Neural crest cell (in vitro differentiated cells): ENCODE results near the gene C1QTNF7. TPM values are rescaled to one million over a fixed set of nuclear protein-coding genes. Genes with fewer than 3 reads are reported as not detected.

Source experiments
- DNase-seq: peaks from one replicate; pipeline ENCODE4 v3.0.0; 2021; ENCODE audit warnings: low read depth, mixed read lengths, low spot score
- H3K27ac Mint-ChIP-seq: one replicate; pipeline ENCODE4 v1.8.0; 2021; ENCODE audit warnings: mild to moderate bottlenecking, mixed read lengths; ENCODE audit not compliant: unreplicated experiment
- H3K27me3 Mint-ChIP-seq: 2 replicates; pipeline ENCODE4 v1.8.0; 2021; ENCODE audit warnings: low read depth, mild to moderate bottlenecking, mixed read lengths
- H3K36me3 Mint-ChIP-seq: 2 replicates; pipeline ENCODE4 v1.8.0; 2021; ENCODE audit warnings: low read depth, mild to moderate bottlenecking, mixed read lengths
- H3K4me1 Mint-ChIP-seq: 2 replicates; pipeline ENCODE4 v1.8.0; 2021; ENCODE audit warnings: mixed read lengths
- H3K4me3 Mint-ChIP-seq: one replicate; pipeline ENCODE4 v1.8.0; 2021; ENCODE audit warnings: mild to moderate bottlenecking, mixed read lengths
- H3K9me3 Mint-ChIP-seq: 2 replicates; pipeline ENCODE4 v1.8.0; 2021; ENCODE audit warnings: mixed read lengths
- total RNA-seq: library from RNA; stranded (reverse); gene quantifications from 2 replicates; pipeline ENCODE4 v1.2.1, GENCODE V29; 2021
- TF ChIP-seq, protein P1 (sequence below): fragments of 200-600 bp; sonication (generic); conservative IDR thresholded peaks from 2 replicates; pipeline ENCODE4 v1.5.0; 2021; ENCODE audit warnings: antibody characterized with exemption, mild to moderate bottlenecking

C1QTNF7 gene
- total RNA-seq, 1 donor from 2014 or later, result not detected

DNA sequence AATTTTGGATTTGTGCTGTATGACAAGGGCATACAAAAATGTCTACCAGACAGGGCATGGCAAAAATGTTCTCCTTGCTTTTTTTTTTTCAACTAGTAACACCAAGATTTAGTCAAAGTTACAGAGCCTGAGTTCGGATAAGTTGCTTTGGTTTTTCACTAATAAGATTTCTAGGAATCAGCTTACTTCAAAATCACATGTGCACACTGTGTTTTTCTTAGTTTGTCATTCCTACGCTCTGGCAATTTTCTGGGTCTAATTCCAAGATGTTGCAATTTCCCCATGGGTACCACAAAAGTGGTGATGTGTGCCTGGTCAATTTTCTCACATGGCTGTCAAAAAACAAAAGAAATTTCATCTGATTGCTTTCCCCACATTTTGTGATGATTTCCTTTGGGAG lies 6.3 kb downstream of the C1QTNF7 start:
- H3K27ac Mint-ChIP-seq, result no peak overlapping the region
- TF ChIP-seq, protein P1, sequence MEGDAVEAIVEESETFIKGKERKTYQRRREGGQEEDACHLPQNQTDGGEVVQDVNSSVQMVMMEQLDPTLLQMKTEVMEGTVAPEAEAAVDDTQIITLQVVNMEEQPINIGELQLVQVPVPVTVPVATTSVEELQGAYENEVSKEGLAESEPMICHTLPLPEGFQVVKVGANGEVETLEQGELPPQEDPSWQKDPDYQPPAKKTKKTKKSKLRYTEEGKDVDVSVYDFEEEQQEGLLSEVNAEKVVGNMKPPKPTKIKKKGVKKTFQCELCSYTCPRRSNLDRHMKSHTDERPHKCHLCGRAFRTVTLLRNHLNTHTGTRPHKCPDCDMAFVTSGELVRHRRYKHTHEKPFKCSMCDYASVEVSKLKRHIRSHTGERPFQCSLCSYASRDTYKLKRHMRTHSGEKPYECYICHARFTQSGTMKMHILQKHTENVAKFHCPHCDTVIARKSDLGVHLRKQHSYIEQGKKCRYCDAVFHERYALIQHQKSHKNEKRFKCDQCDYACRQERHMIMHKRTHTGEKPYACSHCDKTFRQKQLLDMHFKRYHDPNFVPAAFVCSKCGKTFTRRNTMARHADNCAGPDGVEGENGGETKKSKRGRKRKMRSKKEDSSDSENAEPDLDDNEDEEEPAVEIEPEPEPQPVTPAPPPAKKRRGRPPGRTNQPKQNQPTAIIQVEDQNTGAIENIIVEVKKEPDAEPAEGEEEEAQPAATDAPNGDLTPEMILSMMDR, result no peak
- H3K4me1 Mint-ChIP-seq, result no peaks in the 10 kb centered on the region
- H3K27me3 Mint-ChIP-seq, result no peaks in the 10 kb centered on the region
- H3K4me3 Mint-ChIP-seq, result no peak overlapping the region
- DNase-seq, result no peak
- H3K36me3 Mint-ChIP-seq, result peaks cover 2% of the 10 kb centered on the region
- peaks cover 7% of the 10 kb centered on the region for H3K9me3 Mint-ChIP-seq

DNA sequence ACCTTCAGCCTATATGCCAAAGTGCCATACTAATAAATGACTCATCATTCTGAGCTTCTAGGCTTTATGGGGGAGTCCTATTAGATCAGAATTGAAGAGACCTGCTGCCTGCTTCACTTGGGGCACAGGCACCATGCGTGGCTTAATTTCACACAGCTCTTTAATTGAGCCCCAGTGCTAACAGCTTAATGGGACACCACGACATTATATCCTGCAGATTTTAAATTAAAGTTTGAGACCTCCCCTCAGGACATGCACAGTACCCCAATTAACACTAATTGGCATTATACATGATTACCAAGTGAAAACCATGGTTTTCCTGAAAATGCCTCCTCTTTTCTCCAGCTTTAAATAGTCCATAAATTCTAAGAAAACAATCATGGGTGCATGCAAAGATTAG lies 6.8 kb downstream of the C1QTNF7 start:
- H3K36me3 Mint-ChIP-seq, result peaks cover 2% of the 10 kb centered on the region
- TF ChIP-seq, protein P1, result no peak
- no peak for DNase-seq
- H3K27ac Mint-ChIP-seq, result no peak overlapping the region
- no peaks in the 10 kb centered on the region for H3K4me1 Mint-ChIP-seq
- no peaks in the 10 kb centered on the region for H3K27me3 Mint-ChIP-seq
- peaks cover 7% of the 10 kb centered on the region for H3K9me3 Mint-ChIP-seq
- H3K4me3 Mint-ChIP-seq, result no peak overlapping the region

DNA sequence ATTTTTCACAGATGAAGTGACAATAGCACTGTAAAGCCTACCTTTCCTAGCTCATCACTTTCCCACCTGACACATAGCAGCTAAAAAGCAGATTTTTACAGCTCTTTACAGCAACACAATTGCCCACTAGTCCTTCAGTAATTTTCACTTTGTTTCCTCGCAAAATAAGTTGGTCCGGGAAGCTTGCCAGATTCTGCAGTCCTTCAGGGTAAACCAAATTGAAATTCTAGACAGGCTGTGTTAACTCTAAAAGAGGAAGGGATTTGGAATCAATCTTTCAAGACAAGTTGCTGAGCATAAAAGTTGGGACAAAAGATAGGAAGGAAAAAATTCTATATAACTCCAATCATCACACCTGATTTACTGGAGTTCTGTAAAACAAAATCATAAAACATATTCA lies 8.7 kb downstream of the C1QTNF7 start:
- DNase-seq, result no peak
- H3K27ac Mint-ChIP-seq, result no peak overlapping the region
- no peaks in the 10 kb centered on the region for H3K27me3 Mint-ChIP-seq
- H3K4me3 Mint-ChIP-seq, result no peak overlapping the region
- H3K4me1 Mint-ChIP-seq, result no peaks in the 10 kb centered on the region
- peaks cover 4% of the 10 kb centered on the region for H3K9me3 Mint-ChIP-seq
- peaks cover 2% of the 10 kb centered on the region for H3K36me3 Mint-ChIP-seq
- TF ChIP-seq, protein P1, result no peak

DNA sequence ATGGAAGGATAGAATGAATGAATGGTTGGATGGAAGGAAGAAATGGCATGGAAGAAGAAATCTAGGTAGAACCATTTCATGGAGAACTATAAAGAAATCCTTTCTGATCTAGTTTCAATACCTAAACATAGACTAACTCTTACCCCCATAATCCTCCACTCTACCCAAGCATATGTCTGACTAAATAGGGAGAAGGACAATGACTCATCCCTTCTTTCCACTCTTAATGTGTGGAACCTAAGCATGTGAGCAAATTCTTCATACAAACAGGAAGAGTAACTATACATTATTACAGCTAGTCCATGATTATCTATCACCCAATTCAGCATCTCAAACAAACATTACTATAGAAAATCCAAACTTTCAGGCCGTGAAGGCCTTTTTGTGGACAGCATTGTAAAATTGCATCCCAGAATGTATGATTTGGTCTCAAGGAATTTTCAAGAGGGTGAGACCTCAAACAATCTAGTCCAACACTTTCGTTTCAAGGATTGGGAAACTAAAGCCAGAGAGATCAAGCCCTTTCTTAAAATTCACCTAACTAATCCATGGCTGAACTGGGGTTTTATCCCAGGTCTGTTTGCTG lies 11.2 kb downstream of the C1QTNF7 start:
- DNase-seq, result no peak
- peaks cover 3% of the 10 kb centered on the region for H3K36me3 Mint-ChIP-seq
- H3K9me3 Mint-ChIP-seq, result peaks cover 3% of the 10 kb centered on the region
- no peak overlapping the region for H3K27ac Mint-ChIP-seq
- H3K4me1 Mint-ChIP-seq, result no peaks in the 10 kb centered on the region
- H3K27me3 Mint-ChIP-seq, result no peaks in the 10 kb centered on the region
- TF ChIP-seq, protein P1, result no peak
- H3K4me3 Mint-ChIP-seq, result no peak overlapping the region

DNA sequence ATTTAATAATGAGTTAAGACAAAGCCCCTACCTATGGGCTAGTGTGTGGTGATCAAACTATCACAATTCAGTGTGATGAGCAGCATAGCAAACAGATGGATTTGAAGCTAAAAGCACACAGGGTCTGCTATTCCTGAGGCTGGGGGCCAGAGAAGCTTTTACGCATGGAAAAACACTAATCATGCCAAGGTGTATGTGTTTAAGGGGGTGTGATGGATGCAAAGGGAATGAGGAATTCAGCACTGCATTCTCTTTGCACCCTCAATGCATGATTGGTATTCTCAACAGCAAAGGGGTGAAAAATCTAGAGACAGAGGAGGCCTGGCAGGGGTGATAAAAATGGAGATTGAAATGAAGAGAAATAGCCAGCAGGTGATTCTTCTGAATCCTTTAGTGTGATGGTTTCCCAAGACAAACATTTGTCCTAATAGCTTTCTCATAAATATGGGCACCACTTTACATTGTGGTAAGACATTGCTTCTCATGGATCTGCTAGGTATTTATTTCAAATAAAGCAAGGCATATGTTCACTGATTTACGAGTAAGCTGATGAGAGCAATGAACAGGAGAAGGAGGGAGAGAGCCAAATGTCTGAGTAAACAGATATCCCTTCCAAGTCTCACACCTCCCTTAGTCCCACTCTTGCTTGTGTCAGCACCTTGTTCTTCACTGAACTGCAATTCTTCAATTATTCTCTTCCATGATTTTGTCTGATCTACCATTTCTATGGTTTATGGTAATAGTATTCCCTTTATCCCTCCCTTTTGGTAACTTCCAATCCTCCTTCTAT lies 15.7 kb downstream of the C1QTNF7 start:
- peaks cover 3% of the 10 kb centered on the region for H3K36me3 Mint-ChIP-seq
- H3K27me3 Mint-ChIP-seq, result no peaks in the 10 kb centered on the region
- DNase-seq, result no peak
- TF ChIP-seq, protein P1, result no peak
- peaks cover 9% of the 10 kb centered on the region for H3K9me3 Mint-ChIP-seq
- H3K27ac Mint-ChIP-seq, result no peak overlapping the region
- H3K4me3 Mint-ChIP-seq, result no peak overlapping the region
- H3K4me1 Mint-ChIP-seq, result no peaks in the 10 kb centered on the region
